Erythroblast (primary cell): ENCODE results near the gene ATF2.

Experiments
- GATA1 ChIP-seq: IDR thresholded peaks from 2 replicates; pipeline ENCODE4 v1.6.1; 2011; ENCODE audit warnings: low read depth, mild to moderate bottlenecking, control low read depth, low read length, moderate library complexity
- POLR2A ChIP-seq: IDR thresholded peaks from 2 replicates; pipeline ENCODE4 v1.6.1; 2011; ENCODE audit warnings: mild to moderate bottlenecking, low read length

- no peak for TF ChIP-seq POLR2A
- TF ChIP-seq GATA1 = no peak
These were observed 93.5 kb downstream of the ATF2 start for GRCh38 chr2:175074478-175074877.
